ENCODE data around the gene MYOM1.

- no peak for TF ChIP-seq CTCF (conservative IDR thresholded peaks at IDR 0.05 in 1 of 2, IDR thresholded peaks at IDR 0.05 in 1 of 2; ENCODE audit: extremely low read depth in 1 of 2, insufficient read depth in 1 of 2, low read depth in 1 of 2, low read length in 2 of 2)
- no peak for TF ChIP-seq EZH2 (IDR thresholded peaks at IDR 0.05; ENCODE audit: borderline replicate concordance, low read length)
Observed at GRCh38 chr18:3159830-3160229, 59.9 kb downstream of the MYOM1 start.

Measured in mammary epithelial cell (primary cell).